GM19328 (cell line): ENCODE results near the gene C1QTNF5.

Experiments used
- ATAC-seq: cut with Tn5 transposase; IDR thresholded peaks from one replicate; pipeline ENCODE4 v1.9.1; 2021; ENCODE audit warnings: mild to moderate bottlenecking, moderate library complexity; ENCODE audit not compliant: unreplicated experiment

C1QTNF5 gene

GRCh38 chr11:119318240-119319135 lies 22.2 kb downstream of the C1QTNF5 start:
- no peak for ATAC-seq

- ATAC-seq: no peak
These were observed 23.0 kb downstream of the C1QTNF5 start for GRCh38 chr11:119317592-119318239.

GRCh38 chr11:119316729-119317591 lies 23.7 kb downstream of the C1QTNF5 start, which contains the start of gene MCAM:
Gene MCAM (minus strand): TSS chr11:119317130. CDS start chr11:119317101, 29 bp downstream.
- no peak for ATAC-seq

GRCh38 chr11:119316016-119316728 lies 24.5 kb downstream of the C1QTNF5 start:
- no peak for ATAC-seq

- no peak for ATAC-seq
These were observed 25.3 kb downstream of the C1QTNF5 start for GRCh38 chr11:119315131-119316015.

GRCh38 chr11:119314726-119315125 lies 26.0 kb downstream of the C1QTNF5 start:
- no peak for ATAC-seq

- ATAC-seq: no peak
These were observed 30.0 kb downstream of the C1QTNF5 start for GRCh38 chr11:119310682-119311052.

GRCh38 chr11:119309953-119310681 lies 30.6 kb downstream of the C1QTNF5 start:
- no peak for ATAC-seq

- no peak for ATAC-seq
These were observed 31.3 kb downstream of the C1QTNF5 start for GRCh38 chr11:119309411-119309810.

- no peak for ATAC-seq
These were observed 32.7 kb downstream of the C1QTNF5 start for GRCh38 chr11:119307974-119308373.

- no peak for ATAC-seq
These were observed 33.5 kb downstream of the C1QTNF5 start for GRCh38 chr11:119307219-119307618.

- ATAC-seq: no peak
These were observed 34.3 kb downstream of the C1QTNF5 start for GRCh38 chr11:119306373-119306890.

- no peak for ATAC-seq
These were observed 34.9 kb downstream of the C1QTNF5 start for GRCh38 chr11:119305556-119306372.

- ATAC-seq: no peak
These were observed 37.4 kb downstream of the C1QTNF5 start for GRCh38 chr11:119303227-119303718.

- ATAC-seq: no peak
These were observed 40.3 kb downstream of the C1QTNF5 start for GRCh38 chr11:119300198-119300964.

GRCh38 chr11:119299416-119299815 lies 41.3 kb downstream of the C1QTNF5 start:
- ATAC-seq: no peak

- no peak for ATAC-seq
These were observed 42.0 kb downstream of the C1QTNF5 start for GRCh38 chr11:119298726-119299125.
